Measurements from ENCODE around the gene ZNHIT2.

The ZNHIT2 gene

GRCh38 chr11:65107078-65107477 lies 10.4 kb downstream of the ZNHIT2 start:
- Histone ChIP-seq H3K9me3 (ENCODE audit: control insufficient read depth in 5 of 5, low read length in 5 of 5) (no peaks in the 10 kb centered on the region), H3K27ac (ENCODE audit: low read depth, low read length) (no peak overlapping the region), H3K4me3 (ENCODE audit: low read depth in 1 of 5, low read length in 5 of 5) (no peak overlapping the region), H3K36me3 (ENCODE audit: control insufficient read depth in 5 of 5, insufficient read depth in 5 of 5, low read length in 5 of 5) (peaks cover 0 to 39% (median 29%) of the 10 kb centered on the region in 5 donors), H3K27me3 (ENCODE audit: control insufficient read depth in 5 of 5, insufficient read depth in 4 of 5, low read length in 5 of 5) (no peaks in the 10 kb centered on the region), H3K4me1 (ENCODE audit: control insufficient read depth in 5 of 5, insufficient read depth in 5 of 5, low read length in 5 of 5) (peaks cover 1 to 55% (median 34%) of the 10 kb centered on the region in 5 donors), H3K9ac (ENCODE audit: low read length in 5 of 5) (no peak overlapping the region)

- Histone ChIP-seq H3K27ac (ENCODE audit: low read depth, low read length) (peak overlapping the region; percentile 82), H3K9ac (ENCODE audit: low read length in 5 of 5) (peak overlapping the region in 1 of 5 donors; percentile 6), H3K4me3 (ENCODE audit: low read depth in 1 of 5, low read length in 5 of 5) (no peak overlapping the region), H3K36me3 (ENCODE audit: control insufficient read depth in 5 of 5, insufficient read depth in 5 of 5, low read length in 5 of 5) (peaks cover 0 to 35% (median 25%) of the 10 kb centered on the region in 5 donors), H3K27me3 (ENCODE audit: control insufficient read depth in 5 of 5, insufficient read depth in 4 of 5, low read length in 5 of 5) (no peaks in the 10 kb centered on the region), H3K4me1 (ENCODE audit: control insufficient read depth in 5 of 5, insufficient read depth in 5 of 5, low read length in 5 of 5) (peaks cover 0 to 49% (median 27%) of the 10 kb centered on the region in 5 donors), H3K9me3 (ENCODE audit: control insufficient read depth in 5 of 5, low read length in 5 of 5) (no peaks in the 10 kb centered on the region)
Measured at GRCh38 chr11:65104628-65105027, 12.9 kb downstream of the ZNHIT2 start.

GRCh38 chr11:65103476-65103875 lies 14.0 kb downstream of the ZNHIT2 start:
- H3K27me3 ChIP-seq (ENCODE audit: control insufficient read depth in 5 of 5, insufficient read depth in 4 of 5, low read length in 5 of 5), result no peaks in the 10 kb centered on the region
- H3K9ac ChIP-seq (ENCODE audit: low read length in 5 of 5), result no peak overlapping the region
- peak overlapping the region; percentile 82 for H3K27ac ChIP-seq (ENCODE audit: low read depth, low read length)
- H3K4me3 ChIP-seq (ENCODE audit: low read depth in 1 of 5, low read length in 5 of 5), result no peak overlapping the region
- H3K9me3 ChIP-seq (ENCODE audit: control insufficient read depth in 5 of 5, low read length in 5 of 5), result no peaks in the 10 kb centered on the region
- H3K4me1 ChIP-seq (ENCODE audit: control insufficient read depth in 5 of 5, insufficient read depth in 5 of 5, low read length in 5 of 5), result peaks cover 0 to 49% (median 27%) of the 10 kb centered on the region in 5 donors
- peaks cover 0 to 27% (median 14%) of the 10 kb centered on the region in 5 donors for H3K36me3 ChIP-seq (ENCODE audit: control insufficient read depth in 5 of 5, insufficient read depth in 5 of 5, low read length in 5 of 5)

GRCh38 chr11:65102142-65103095 lies 15.1 kb downstream of the ZNHIT2 start:
- Histone ChIP-seq H3K9ac (ENCODE audit: low read length in 5 of 5) (peak overlapping the region in 1 of 5 donors; percentile 35), H3K27ac (ENCODE audit: low read depth, low read length) (peak overlapping the region; percentile 82), H3K36me3 (ENCODE audit: control insufficient read depth in 5 of 5, insufficient read depth in 5 of 5, low read length in 5 of 5) (peaks cover 0 to 22% (median 6%) of the 10 kb centered on the region in 5 donors), H3K4me3 (ENCODE audit: low read depth in 1 of 5, low read length in 5 of 5) (no peak overlapping the region), H3K9me3 (ENCODE audit: control insufficient read depth in 5 of 5, low read length in 5 of 5) (no peaks in the 10 kb centered on the region), H3K4me1 (ENCODE audit: control insufficient read depth in 5 of 5, insufficient read depth in 5 of 5, low read length in 5 of 5) (peaks cover 0 to 50% (median 27%) of the 10 kb centered on the region in 5 donors), H3K27me3 (ENCODE audit: control insufficient read depth in 5 of 5, insufficient read depth in 4 of 5, low read length in 5 of 5) (no peaks in the 10 kb centered on the region)

- Histone ChIP-seq H3K4me1 (ENCODE audit: control insufficient read depth in 5 of 5, insufficient read depth in 5 of 5, low read length in 5 of 5) (peaks cover 0 to 58% (median 41%) of the 10 kb centered on the region in 5 donors), H3K4me3 (ENCODE audit: low read depth in 1 of 5, low read length in 5 of 5) (no peak overlapping the region), H3K36me3 (ENCODE audit: control insufficient read depth in 5 of 5, insufficient read depth in 5 of 5, low read length in 5 of 5) (peaks cover 0 to 16% (median 6%) of the 10 kb centered on the region in 5 donors), H3K27me3 (ENCODE audit: control insufficient read depth in 5 of 5, insufficient read depth in 4 of 5, low read length in 5 of 5) (no peaks in the 10 kb centered on the region), H3K9ac (ENCODE audit: low read length in 5 of 5) (peak overlapping the region in 1 of 5 donors; percentile 42), H3K27ac (ENCODE audit: low read depth, low read length) (peak overlapping the region; percentile 61), H3K9me3 (ENCODE audit: control insufficient read depth in 5 of 5, low read length in 5 of 5) (no peaks in the 10 kb centered on the region)
Measured at GRCh38 chr11:65100674-65101350, 16.7 kb downstream of the ZNHIT2 start.

- no peaks in the 10 kb centered on the region for H3K27me3 ChIP-seq (ENCODE audit: control insufficient read depth in 5 of 5, insufficient read depth in 4 of 5, low read length in 5 of 5)
- H3K4me3 ChIP-seq (ENCODE audit: low read depth in 1 of 5, low read length in 5 of 5), result peak overlapping the region; percentile 39 to 81 (median 74)
- peaks cover 0 to 29% (median 23%) of the 10 kb centered on the region in 5 donors for H3K4me1 ChIP-seq (ENCODE audit: control insufficient read depth in 5 of 5, insufficient read depth in 5 of 5, low read length in 5 of 5)
- H3K27ac ChIP-seq (ENCODE audit: low read depth, low read length), result no peak overlapping the region
- H3K36me3 ChIP-seq (ENCODE audit: control insufficient read depth in 5 of 5, insufficient read depth in 5 of 5, low read length in 5 of 5), result peaks cover 0 to 9% (median 3%) of the 10 kb centered on the region in 5 donors
- peak overlapping the region in 4 of 5 donors; percentile 7 to 72 (median 53) for H3K9ac ChIP-seq (ENCODE audit: low read length in 5 of 5)
- no peaks in the 10 kb centered on the region for H3K9me3 ChIP-seq (ENCODE audit: control insufficient read depth in 5 of 5, low read length in 5 of 5)
Measured at GRCh38 chr11:65096926-65097325, 20.6 kb downstream of the ZNHIT2 start.

GRCh38 chr11:65095974-65096806 lies 21.3 kb downstream of the ZNHIT2 start, which contains the start of gene VPS51:
VPS51 (plus strand) TSS chr11:65096214; CDS start chr11:65096251, 37 bp downstream.
- H3K9me3 ChIP-seq (ENCODE audit: control insufficient read depth in 5 of 5, low read length in 5 of 5), result no peaks in the 10 kb centered on the region
- peaks cover 0 to 26% (median 16%) of the 10 kb centered on the region in 5 donors for H3K4me1 ChIP-seq (ENCODE audit: control insufficient read depth in 5 of 5, insufficient read depth in 5 of 5, low read length in 5 of 5)
- peak within 1 kb of the TSS; percentile 16 to 82 (median 72) for H3K9ac ChIP-seq (ENCODE audit: low read length in 5 of 5)
- H3K27ac ChIP-seq (ENCODE audit: low read depth, low read length), result peak within 1 kb of the TSS; percentile 80
- peaks cover 0 to 9% (median 3%) of the 10 kb centered on the region in 5 donors for H3K36me3 ChIP-seq (ENCODE audit: control insufficient read depth in 5 of 5, insufficient read depth in 5 of 5, low read length in 5 of 5)
- H3K27me3 ChIP-seq (ENCODE audit: control insufficient read depth in 5 of 5, insufficient read depth in 4 of 5, low read length in 5 of 5), result no peaks in the 10 kb centered on the region
- peak within 1 kb of the TSS; percentile 66 to 81 (median 81) for H3K4me3 ChIP-seq (ENCODE audit: low read depth in 1 of 5, low read length in 5 of 5)

GRCh38 chr11:65095427-65095826 lies 22.1 kb downstream of the ZNHIT2 start:
- peak overlapping the region in 1 of 5 donors; percentile 72 for H3K9ac ChIP-seq (ENCODE audit: low read length in 5 of 5)
- peak overlapping the region; percentile 80 for H3K27ac ChIP-seq (ENCODE audit: low read depth, low read length)
- no peaks in the 10 kb centered on the region for H3K9me3 ChIP-seq (ENCODE audit: control insufficient read depth in 5 of 5, low read length in 5 of 5)
- H3K36me3 ChIP-seq (ENCODE audit: control insufficient read depth in 5 of 5, insufficient read depth in 5 of 5, low read length in 5 of 5), result peaks cover 0 to 9% (median 3%) of the 10 kb centered on the region in 5 donors
- H3K27me3 ChIP-seq (ENCODE audit: control insufficient read depth in 5 of 5, insufficient read depth in 4 of 5, low read length in 5 of 5), result no peaks in the 10 kb centered on the region
- H3K4me3 ChIP-seq (ENCODE audit: low read depth in 1 of 5, low read length in 5 of 5), result peak overlapping the region; percentile 66 to 81 (median 74)
- H3K4me1 ChIP-seq (ENCODE audit: control insufficient read depth in 5 of 5, insufficient read depth in 5 of 5, low read length in 5 of 5), result peaks cover 0 to 20% (median 13%) of the 10 kb centered on the region in 5 donors

- Histone ChIP-seq H3K4me3 (ENCODE audit: low read depth in 1 of 5, low read length in 5 of 5) (no peak overlapping the region), H3K27ac (ENCODE audit: low read depth, low read length) (no peak overlapping the region), H3K9me3 (ENCODE audit: control insufficient read depth in 5 of 5, low read length in 5 of 5) (no peaks in the 10 kb centered on the region), H3K27me3 (ENCODE audit: control insufficient read depth in 5 of 5, insufficient read depth in 4 of 5, low read length in 5 of 5) (no peaks in the 10 kb centered on the region), H3K9ac (ENCODE audit: low read length in 5 of 5) (peak overlapping the region in 1 of 5 donors; percentile 8), H3K4me1 (ENCODE audit: control insufficient read depth in 5 of 5, insufficient read depth in 5 of 5, low read length in 5 of 5) (peaks cover 0 to 3% (median 2%) of the 10 kb centered on the region in 5 donors), H3K36me3 (ENCODE audit: control insufficient read depth in 5 of 5, insufficient read depth in 5 of 5, low read length in 5 of 5) (peaks cover 2 to 43% (median 40%) of the 10 kb centered on the region in 5 donors)
Measured at GRCh38 chr11:65090628-65091027, 26.9 kb downstream of the ZNHIT2 start.
